ENCODE results near the gene UCHL3. TPM values are rescaled to one million over a fixed set of nuclear protein-coding genes. Genes with fewer than 3 reads are reported as not detected.

UCHL3 gene
- polyA plus RNA-seq, 12 donors: 14.3 to 27.8 (median 21.9) TPM; not detected in 1

Other genes with a start within 250 kb of the UCHL3 start
- gene TBC1D4, start 67.6 kb upstream of the UCHL3 start, polyA plus RNA-seq (ENCODE audit: insufficient read length in 12 of 12): 10 to 100 TPM in 11 of 12 donors, not detected in 1; 10.6 to 23.7 (median 18.7) TPM
- 100 to 1,000 TPM in 11 of 12 donors, not detected in 1; 151 to 240 (median 206) TPM for gene COMMD6, start 11.9 kb upstream of the UCHL3 start, polyA plus RNA-seq (ENCODE audit: insufficient read length in 12 of 12)
- 100 to 1,000 TPM in 10 of 12 donors, 10 to 100 TPM in 2; 89.6 to 467 (median 150) TPM for gene LMO7, start 86.5 kb downstream of the UCHL3 start, polyA plus RNA-seq (ENCODE audit: insufficient read length in 12 of 12)

Measured in muscle of arm (tissue), 12 donors.